ENCODE data around the gene UTY. TPM values are rescaled to one million over a fixed set of nuclear protein-coding genes. Genes with fewer than 3 reads are reported as not detected.
A peak's percentile ranks its signal among the peaks of the same experiment; 100 is the strongest.
"Not testable (repeated sequence)": the region's sequence is repeated elsewhere in the genome, so short reads cannot be mapped to it uniquely, and the experiment has no call there.

The UTY gene
- total and polyA plus RNA-seq, 8 donors, result 1.9 to 54.0 (median 11.2) TPM; not detected in 3

- H3K27ac ChIP-seq, result no peak overlapping the region
- intact Hi-C loops (cut with DNase I; ENCODE audit: low total_unique reads), result no loop called here
- DNase-seq, result no peak
- 79 to 90% (median 89%) methylated on average over 1 to 2 of the region's 2 CpGs; no CpG with 5 or more reads in 2 of the 5 donors for WGBS, 5 donors
- peaks cover 0 to 5% (median 0%) of the 10 kb centered on the region in 4 donors for H3K9me3 ChIP-seq
- H3K4me1 ChIP-seq, result no peaks in the 10 kb centered on the region
- no peak overlapping the region for H3K4me3 ChIP-seq
- TF ChIP-seq EP300 (IDR thresholded peaks at IDR 0.05) (no peak), CTCF (IDR thresholded peaks at IDR 0.05) (no peak), POLR2A (IDR thresholded peaks at IDR 0.05) (no peak), POLR2AphosphoS5 (IDR thresholded peaks at IDR 0.05) (no peak)
- H3K36me3 ChIP-seq, result peaks cover 0 to 56% (median 0%) of the 10 kb centered on the region in 4 donors
- no peaks in the 10 kb centered on the region for H3K27me3 ChIP-seq
Measured at GRCh38 chrY:13295026-13295425, 184.8 kb downstream of the UTY start.

- 82 to 88% (median 87%) methylated on average over 1 of the region's 1 CpG; no CpG with 5 or more reads in 2 of the 5 donors for WGBS, 5 donors
- peaks cover 0 to 71% (median 0%) of the 10 kb centered on the region in 4 donors for H3K36me3 ChIP-seq
- no peak for TF ChIP-seq POLR2A (IDR thresholded peaks at IDR 0.05)
- no peak for TF ChIP-seq CTCF (IDR thresholded peaks at IDR 0.05)
- no peak for TF ChIP-seq POLR2AphosphoS5 (IDR thresholded peaks at IDR 0.05)
- TF ChIP-seq EP300 (IDR thresholded peaks at IDR 0.05), result no peak
- intact Hi-C loops (cut with DNase I; ENCODE audit: low total_unique reads), result no loop called here
- no peak overlapping the region for H3K4me3 ChIP-seq
- H3K4me1 ChIP-seq, result no peaks in the 10 kb centered on the region
- peaks cover 0 to 15% (median 0%) of the 10 kb centered on the region in 4 donors for H3K9me3 ChIP-seq
- H3K27ac ChIP-seq, result no peak overlapping the region
- no peaks in the 10 kb centered on the region for H3K27me3 ChIP-seq
- DNase-seq, result no peak
Measured at GRCh38 chrY:13291199-13291598, 188.6 kb downstream of the UTY start.

- intact Hi-C loops (cut with DNase I; ENCODE audit: low total_unique reads); H3K4me1 ChIP-seq; H3K4me3 ChIP-seq; H3K27me3 ChIP-seq; H3K27ac ChIP-seq; H3K9me3 ChIP-seq: not testable (repeated sequence)
- H3K36me3 ChIP-seq, result peaks cover 0 to 38% (median 0%) of the 10 kb centered on the region in 4 donors
- 37 to 77% (median 61%) methylated on average over 5 to 15 of the region's 15 CpGs; no CpG with 5 or more reads in 2 of the 5 donors for WGBS, 5 donors
- DNase-seq, result peak in 1 of 2 donors; percentile 0
Measured at GRCh38 chrY:13282151-13283054, 197.4 kb downstream of the UTY start.

GRCh38 chrY:13279561-13279960 is 200.3 kb downstream of the UTY start:
- WGBS, 5 donors, result 90 to 96% (median 95%) methylated on average over 2 of the region's 2 CpGs; no CpG with 5 or more reads in 2 of the 5 donors
- intact Hi-C loops (cut with DNase I; ENCODE audit: low total_unique reads), result no loop called here

GRCh38 chrY:13271706-13272105 is 208.1 kb downstream of the UTY start:
- TF ChIP-seq POLR2A (IDR thresholded peaks at IDR 0.05) (no peak), CTCF (IDR thresholded peaks at IDR 0.05) (no peak), POLR2AphosphoS5 (IDR thresholded peaks at IDR 0.05) (no peak), EP300 (IDR thresholded peaks at IDR 0.05) (no peak)
- no peaks in the 10 kb centered on the region for H3K9me3 ChIP-seq
- no peaks in the 10 kb centered on the region for H3K27me3 ChIP-seq
- DNase-seq, result no peak
- H3K4me3 ChIP-seq, result no peak overlapping the region
- H3K4me1 ChIP-seq, result no peaks in the 10 kb centered on the region
- intact Hi-C loops (cut with DNase I; ENCODE audit: low total_unique reads), result no loop called here
- peaks cover 0 to 36% (median 4%) of the 10 kb centered on the region in 4 donors for H3K36me3 ChIP-seq
- H3K27ac ChIP-seq, result no peak overlapping the region

More at GRCh38 chrY:13279561-13279960, 200.3 kb downstream of the UTY start:
- no peak for DNase-seq
- Histone ChIP-seq H3K4me1 (peaks cover 0 to 9% (median 0%) of the 10 kb centered on the region in 4 donors), H3K9me3 (no peaks in the 10 kb centered on the region), H3K36me3 (peaks cover 0 to 22% (median 0%) of the 10 kb centered on the region in 4 donors), H3K27ac (no peak overlapping the region), H3K27me3 (no peaks in the 10 kb centered on the region), H3K4me3 (no peak overlapping the region)
- TF ChIP-seq EP300 (IDR thresholded peaks at IDR 0.05), result no peak

- intact Hi-C loops (cut with DNase I; ENCODE audit: low total_unique reads); DNase-seq; H3K4me3 ChIP-seq: not testable (repeated sequence)
Measured at GRCh38 chrY:13253941-13254440, 225.8 kb downstream of the UTY start.

More at GRCh38 chrY:13253941-13254440, 225.8 kb downstream of the UTY start:
- WGBS, 5 donors, result 30 to 49% (median 32%) methylated on average over 4 of the region's 4 CpGs; no CpG with 5 or more reads in 2 of the 5 donors
- not testable (repeated sequence) for H3K9me3 ChIP-seq, H3K27me3 ChIP-seq, H3K4me1 ChIP-seq, H3K27ac ChIP-seq
- H3K36me3 ChIP-seq, result peaks cover 0 to 30% (median 0%) of the 10 kb centered on the region in 4 donors
